Adrenal gland (tissue), 5 donors: ENCODE results near the gene CGB1.

Source experiments
- POLR2A ChIP-seq, 2 donors: fragments of 450-650 bp; IDR thresholded peaks; one replicate each; pipeline ENCODE4 v1.6.1; 2017; ENCODE audit warnings: antibody characterized with exemption in 2 of 2, mild to moderate bottlenecking in 2 of 2, moderate library complexity in 1 of 2
- TF ChIP-seq, protein P1 (sequence below), 6 experiments: fragments of 450-650 bp in 4 of 6; fragments of 200-600 bp in 2 of 6; sonication (generic) in 1 of 6; IDR thresholded peaks; 1 replicate in 5 of 6; 2 replicates in 1 of 6; pipeline versions ENCODE4 v1.5.1 to v1.8.0; 2016 to 2021; ENCODE audit warnings: antibody characterized with exemption in 6 of 6, mild to moderate bottlenecking in 2 of 6, moderate library complexity in 1 of 6
- donor health status: DM: no; HTN: no; CAD: no.

- TF ChIP-seq POLR2A (IDR thresholded peaks at IDR 0.05), result no peak
- TF ChIP-seq, protein P1, sequence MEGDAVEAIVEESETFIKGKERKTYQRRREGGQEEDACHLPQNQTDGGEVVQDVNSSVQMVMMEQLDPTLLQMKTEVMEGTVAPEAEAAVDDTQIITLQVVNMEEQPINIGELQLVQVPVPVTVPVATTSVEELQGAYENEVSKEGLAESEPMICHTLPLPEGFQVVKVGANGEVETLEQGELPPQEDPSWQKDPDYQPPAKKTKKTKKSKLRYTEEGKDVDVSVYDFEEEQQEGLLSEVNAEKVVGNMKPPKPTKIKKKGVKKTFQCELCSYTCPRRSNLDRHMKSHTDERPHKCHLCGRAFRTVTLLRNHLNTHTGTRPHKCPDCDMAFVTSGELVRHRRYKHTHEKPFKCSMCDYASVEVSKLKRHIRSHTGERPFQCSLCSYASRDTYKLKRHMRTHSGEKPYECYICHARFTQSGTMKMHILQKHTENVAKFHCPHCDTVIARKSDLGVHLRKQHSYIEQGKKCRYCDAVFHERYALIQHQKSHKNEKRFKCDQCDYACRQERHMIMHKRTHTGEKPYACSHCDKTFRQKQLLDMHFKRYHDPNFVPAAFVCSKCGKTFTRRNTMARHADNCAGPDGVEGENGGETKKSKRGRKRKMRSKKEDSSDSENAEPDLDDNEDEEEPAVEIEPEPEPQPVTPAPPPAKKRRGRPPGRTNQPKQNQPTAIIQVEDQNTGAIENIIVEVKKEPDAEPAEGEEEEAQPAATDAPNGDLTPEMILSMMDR (IDR thresholded peaks at IDR 0.05), result peak in 1 of 6 experiments; percentile 21
Observed at GRCh38 chr19:49019242-49019932, 17.3 kb downstream of the CGB1 start.
